ENCODE data around the gene SFT2D3.

SFT2D3 gene

GRCh38 chr2:127683056-127683455 is 18.2 kb upstream of the SFT2D3 start:
- DNase-seq = no peak

- no peak for DNase-seq
Observed at GRCh38 chr2:127683757-127684156, 17.5 kb upstream of the SFT2D3 start.

GRCh38 chr2:127685410-127686080 is 15.8 kb upstream of the SFT2D3 start:
- DNase-seq = no peak

- no peak for DNase-seq
Observed at GRCh38 chr2:127688405-127688804, 12.9 kb upstream of the SFT2D3 start.

GRCh38 chr2:127690696-127691095 is 10.6 kb upstream of the SFT2D3 start:
- no peak for DNase-seq

- DNase-seq = no peak
Observed at GRCh38 chr2:127694986-127695385, 6.3 kb upstream of the SFT2D3 start.

GRCh38 chr2:127695491-127696472 is 5.5 kb upstream of the SFT2D3 start:
- DNase-seq = no peak

- no peak for DNase-seq
Observed at GRCh38 chr2:127697482-127698180, 3.7 kb upstream of the SFT2D3 start.

GRCh38 chr2:127698553-127699355 is 2.5 kb upstream of the SFT2D3 start:
- no peak for DNase-seq

- no peak for DNase-seq
Observed at GRCh38 chr2:127700527-127701192, 637 bp upstream of the SFT2D3 start.

- DNase-seq = peak; percentile 24
Observed at GRCh38 chr2:127701651-127702394, 526 bp downstream of the SFT2D3 start.

- DNase-seq = no peak
Observed at GRCh38 chr2:127702395-127703009, 1.2 kb downstream of the SFT2D3 start.

GRCh38 chr2:127703282-127703681 is 2.0 kb downstream of the SFT2D3 start:
- no peak for DNase-seq

GRCh38 chr2:127704641-127705390 is 3.5 kb downstream of the SFT2D3 start:
- no peak for DNase-seq

GRCh38 chr2:127705391-127706065 is 4.2 kb downstream of the SFT2D3 start:
- no peak for DNase-seq

GRCh38 chr2:127706215-127706990 is 5.1 kb downstream of the SFT2D3 start:
- DNase-seq = no peak

- no peak for DNase-seq
Observed at GRCh38 chr2:127707890-127708648, 6.8 kb downstream of the SFT2D3 start.

- DNase-seq = no peak
Observed at GRCh38 chr2:127709336-127709735, 8.0 kb downstream of the SFT2D3 start.
